Endothelial cell of umbilical vein (primary cell): ENCODE data around the gene TAS2R42. TPM values are rescaled to one million over a fixed set of nuclear protein-coding genes. Genes with fewer than 3 reads are reported as not detected.

ENCODE experiments used
- BruUV-seq: library from RNA; stranded (reverse); fragments of 400-500 nt; replicated peaks from 2 replicates; lab custom pipeline; 2021; lab: Mats Ljungman, UMichigan
- CTCF ChIA-PET: fragments of 300-600, 350-600 bp; sonication (Branson Sonifier 250); formaldehyde crosslinking; loops from one replicate; lab custom pipeline; 2021; ENCODE audit warnings: antibody characterized with exemption, inconsistent platforms; lab: Charles Lee
- POLR2A ChIA-PET: fragments of 300-600, 350-600 bp; sonication (Branson Sonifier 250); formaldehyde crosslinking; loops from one replicate; lab custom pipeline; 2021; ENCODE audit warnings: antibody characterized with exemption, inconsistent platforms; lab: Charles Lee
- DNase-seq: peaks from one replicate; pipeline ENCODE4 v3.0.0-alpha.2; 2011; ENCODE audit warnings: low read depth, low spot score
- FAIRE-seq: peaks from 2 replicates; lab custom pipeline; 2011; peaks lifted over from hg19 to GRCh38; lab: Jason Lieb, UNC
- H2AFZ ChIP-seq: 2 replicates; pipeline ENCODE4 v1.6.0; 2012; ENCODE audit warnings: low read depth, low read length, control low read depth, inconsistent platforms
- H3K27ac ChIP-seq: 2 replicates; pipeline ENCODE4 v1.5.1; 2011; ENCODE audit warnings: low read depth, mild to moderate bottlenecking, control low read depth, low read length, moderate library complexity; ENCODE audit not compliant: insufficient read depth
- H3K27me3 ChIP-seq, 2 experiments: 2 replicates each; pipeline versions ENCODE4 v1.6.0 to v1.6.1; 2011; ENCODE audit warnings: low read length in 2 of 2, mixed read lengths in 1 of 2; ENCODE audit not compliant: control insufficient read depth in 2 of 2, insufficient read depth in 2 of 2
- H3K36me3 ChIP-seq, 2 experiments: 2 replicates in 1 of 2; 3 replicates in 1 of 2; pipeline ENCODE4 v1.5.1; 2011; ENCODE audit warnings: low read length in 2 of 2, mild to moderate bottlenecking in 1 of 2, moderate library complexity in 1 of 2; ENCODE audit not compliant: control insufficient read depth in 2 of 2, insufficient read depth in 2 of 2; ENCODE audit errors: extremely low read depth in 1 of 2
- H3K4me1 ChIP-seq: 3 replicates; pipeline ENCODE4 v1.5.1; 2011; ENCODE audit warnings: mild to moderate bottlenecking, low read length; ENCODE audit not compliant: control insufficient read depth, insufficient read depth; ENCODE audit errors: extremely low read depth
- H3K4me2 ChIP-seq: 2 replicates; pipeline ENCODE4 v1.6.1; 2011; ENCODE audit warnings: low read length, control low read depth, mixed read lengths; ENCODE audit not compliant: insufficient read depth
- H3K4me3 ChIP-seq, 3 experiments: fragments of 200-600 bp in 1 of 3; sonication (generic), shearing (Covaris generic) in 1 of 3; replicated peaks in 1 of 3; 2 replicates each; pipeline ENCODE4 v1.5.1; 2011 to 2016; ENCODE audit warnings: control low read depth in 3 of 3, low read length in 3 of 3, mild to moderate bottlenecking in 2 of 3, inconsistent platforms in 1 of 3, low read depth in 1 of 3, moderate library complexity in 1 of 3; ENCODE audit not compliant: insufficient read depth in 1 of 3
- H3K79me2 ChIP-seq: 2 replicates; pipeline ENCODE4 v1.6.0; 2012; ENCODE audit warnings: low read length, inconsistent platforms; ENCODE audit not compliant: control insufficient read depth, insufficient read depth
- H3K9ac ChIP-seq: replicated peaks from 2 replicates; pipeline ENCODE3; 2011; ENCODE audit warnings: low read length, control low read depth; ENCODE audit not compliant: insufficient read depth; ENCODE audit errors: extremely low read depth
- H3K9me1 ChIP-seq: replicated peaks from 3 replicates; pipeline ENCODE4 v1.6.0; 2011; ENCODE audit warnings: mild to moderate bottlenecking, low read length; ENCODE audit not compliant: control insufficient read depth, insufficient read depth; ENCODE audit errors: extremely low read depth
- H3K9me3 ChIP-seq: replicated peaks from 2 replicates; pipeline ENCODE4 v1.5.1; 2012; ENCODE audit warnings: low read length, inconsistent platforms; ENCODE audit not compliant: control insufficient read depth, insufficient read depth
- H4K20me1 ChIP-seq: replicated peaks from 2 replicates; pipeline ENCODE3; 2011; ENCODE audit warnings: mild to moderate bottlenecking, low read length; ENCODE audit not compliant: control insufficient read depth, insufficient read depth; ENCODE audit errors: extremely low read depth
- EZH2 ChIP-seq: IDR thresholded peaks from 2 replicates; pipeline ENCODE4 v1.6.1; 2012; ENCODE audit warnings: borderline replicate concordance, low read depth, mild to moderate bottlenecking, moderate library complexity, low read length, inconsistent platforms; ENCODE audit not compliant: severe bottlenecking
- FOS ChIP-seq: IDR thresholded peaks from 2 replicates; pipeline ENCODE4 v1.6.1; 2011; ENCODE audit warnings: mild to moderate bottlenecking, low read length, moderate library complexity, borderline replicate concordance; ENCODE audit not compliant: insufficient read depth
- GATA2 ChIP-seq: IDR thresholded peaks from 2 replicates; pipeline ENCODE4 v1.7.0; 2011; ENCODE audit warnings: low read depth, mild to moderate bottlenecking, moderate library complexity, mixed read lengths, low read length; ENCODE audit not compliant: insufficient read length, insufficient read depth
- JUN ChIP-seq: IDR thresholded peaks from 2 replicates; pipeline ENCODE4 v1.6.1; 2011; ENCODE audit warnings: borderline replicate concordance, low read depth; ENCODE audit not compliant: insufficient read length, insufficient read depth
- MAX ChIP-seq: IDR thresholded peaks from 2 replicates; pipeline ENCODE4 v1.6.1; 2011; ENCODE audit not compliant: insufficient read depth, insufficient read length
- MYC ChIP-seq: IDR thresholded peaks from one replicate; pipeline ENCODE4 v1.6.1; 2011; ENCODE audit warnings: mild to moderate bottlenecking, low read depth, low read length
- dilution Hi-C: fragments of 300-500 bp; cut with MboI; formaldehyde crosslinking; loops from one replicate; pipeline ENCODE4 v1.15.0; 2019; ENCODE audit warnings: low sequenced_read_pairs; ENCODE audit not compliant: extremely low pct_ligation_motif_present
- intact Hi-C: fragments of 100-400 bp; cut with micrococcal nuclease; formaldehyde crosslinking; loops from one replicate; pipeline ENCODE4 v1.10.0; 2022
- polyA plus RNA-seq, 4 experiments: library from polyadenylated mRNA; depleted of rRNA in 3 of 4; stranded (reverse) in 3 of 4; unstranded in 1 of 4; fragments of >200 nt; gene quantifications; 2 replicates each; pipeline versions ENCODE4 v1.2.1 to v1.2.3, GENCODE V29; 2011 to 2012; ENCODE audit warnings: missing spikeins in 1 of 4
- total RNA-seq: library from RNA; stranded (reverse); gene quantifications from 2 replicates; pipeline ENCODE4 v1.2.3, GENCODE V29; 2021

Gene TAS2R42
- total and polyA plus RNA-seq, 2 donors (not counting 3 experiments of a cell fraction or from before 2014, with no cell fraction given): not detected

- no peaks in the 10 kb centered on the region for H3K9me3 ChIP-seq
- DNase-seq: no peak
- H3K79me2 ChIP-seq: peaks cover 91% of the 10 kb centered on the region
- no peak overlapping the region for H2AFZ ChIP-seq
- H3K9me1 ChIP-seq: peaks cover 4% of the 10 kb centered on the region
- H3K27me3 ChIP-seq: no peaks in the 10 kb centered on the region
- H3K36me3 ChIP-seq: peaks cover 0 to 14% of the 10 kb centered on the region in 2 experiments
- POLR2A ChIA-PET: no interaction called here
- BruUV-seq: no TSS peak
- H3K4me2 ChIP-seq: no peak overlapping the region
- no peak for FAIRE-seq
- TF ChIP-seq MYC (no peak), JUN (no peak), GATA2 (no peak), FOS (no peak), MAX (no peak)
- CTCF ChIA-PET: interaction anchor here (1.5 kb wide), 1 partner anchor 394 kb away, joined by 5 read pairs; no protein-coding TSS in a partner anchor
- dilution Hi-C loops (no loop called here), intact Hi-C loops (no loop called here)
- H3K4me1 ChIP-seq: peaks cover 7% of the 10 kb centered on the region
- no peak overlapping the region for H3K9ac ChIP-seq
- H3K4me3 ChIP-seq: no peak overlapping the region
- peaks cover 2% of the 10 kb centered on the region for H4K20me1 ChIP-seq
- H3K27ac ChIP-seq: no peak overlapping the region
Measured at GRCh38 chr12:11164384-11164783, 22.4 kb downstream of the TAS2R42 start.

- H3K4me1 ChIP-seq: no peaks in the 10 kb centered on the region
- H2AFZ ChIP-seq: no peak overlapping the region
- no peaks in the 10 kb centered on the region for H3K27me3 ChIP-seq
- H4K20me1 ChIP-seq: peaks cover 4% of the 10 kb centered on the region
- intact Hi-C loops: no loop called here
- H3K27ac ChIP-seq: no peak overlapping the region
- H3K9me1 ChIP-seq: peaks cover 4% of the 10 kb centered on the region
- no peak for DNase-seq
- no peak overlapping the region for H3K4me2 ChIP-seq
- FAIRE-seq: no peak
- H3K9ac ChIP-seq: no peak overlapping the region
- H3K4me3 ChIP-seq: no peak overlapping the region
- CTCF ChIA-PET: interaction anchor here (0.9 kb wide), 1 partner anchor 37 kb away, joined by 3 read pairs; no protein-coding TSS in a partner anchor
- BruUV-seq: no TSS peak
- peaks cover 92% of the 10 kb centered on the region for H3K79me2 ChIP-seq
- TF ChIP-seq EZH2: no peak
- POLR2A ChIA-PET: interaction anchor here (1.0 kb wide), 1 partner anchor 9 kb away, joined by 4 read pairs; the partner anchor contains the start of gene SMIM10L1
- dilution Hi-C loops: no loop called here
- H3K36me3 ChIP-seq: peaks cover 0 to 12% of the 10 kb centered on the region in 2 experiments
- no peaks in the 10 kb centered on the region for H3K9me3 ChIP-seq
Measured at GRCh38 chr12:11162502-11162901, 24.2 kb downstream of the TAS2R42 start.
